Smooth muscle cell (in vitro differentiated cells): ENCODE data around the gene HDGFL2. TPM values are rescaled to one million over a fixed set of nuclear protein-coding genes. Genes with fewer than 3 reads are reported as not detected.

Source experiments
- DNase-seq: peaks from one replicate; lab custom pipeline; 2025; ENCODE audit not compliant: unreplicated experiment; lab: John Stamatoyannopoulos, UW
- H2AFZ ChIP-seq: fragments of 200-600 bp; sonication (generic); 2 replicates; pipeline ENCODE4 v1.6.0; 2016; ENCODE audit warnings: antibody characterized with exemption, low read depth, mild to moderate bottlenecking
- H3F3A ChIP-seq: fragments of 200-600 bp; sonication (generic); 2 replicates; pipeline ENCODE4 v1.6.0; 2017; ENCODE audit warnings: antibody characterized with exemption, low read depth
- H3K27ac ChIP-seq: fragments of 200-600 bp; sonication (generic); 2 replicates; pipeline ENCODE4 v1.5.1; 2016; ENCODE audit warnings: low read depth, mild to moderate bottlenecking
- H3K27me3 ChIP-seq: fragments of 200-600 bp; sonication (generic); 2 replicates; pipeline ENCODE4 v1.6.1; 2016; ENCODE audit warnings: low read depth, mild to moderate bottlenecking
- H3K36me3 ChIP-seq: fragments of 200-600 bp; sonication (generic); 2 replicates; pipeline ENCODE4 v1.5.1; 2016; ENCODE audit warnings: low read depth
- H3K4me1 ChIP-seq: fragments of 200-600 bp; sonication (generic); 2 replicates; pipeline ENCODE4 v1.5.1; 2016; ENCODE audit warnings: low read depth
- H3K4me2 ChIP-seq: fragments of 200-600 bp; sonication (generic); 2 replicates; pipeline ENCODE4 v1.6.0; 2016; ENCODE audit warnings: mild to moderate bottlenecking
- H3K4me3 ChIP-seq: fragments of 200-600 bp; sonication (generic); 2 replicates; pipeline ENCODE4 v1.5.1; 2016; ENCODE audit warnings: mild to moderate bottlenecking
- H3K79me2 ChIP-seq: fragments of 200-600 bp; sonication (generic); 2 replicates; pipeline ENCODE4 v1.6.0; 2016; ENCODE audit warnings: low read depth, mild to moderate bottlenecking
- H3K9ac ChIP-seq: fragments of 200-600 bp; sonication (generic); 2 replicates; pipeline ENCODE4 v1.6.0; 2016; ENCODE audit warnings: low read depth
- H3K9me3 ChIP-seq: fragments of 200-600 bp; sonication (generic); replicated peaks from 2 replicates; pipeline ENCODE4 v1.5.1; 2016; ENCODE audit warnings: low read depth
- H4K20me1 ChIP-seq: fragments of 200-600 bp; sonication (generic); 2 replicates; pipeline ENCODE4 v1.6.0; 2016; ENCODE audit warnings: low read depth
- CTCF ChIP-seq: fragments of 200-600 bp; sonication (generic); IDR thresholded peaks from 2 replicates; pipeline ENCODE4 v1.5.1; 2017; ENCODE audit warnings: borderline replicate concordance, mild to moderate bottlenecking, antibody characterized with exemption; ENCODE audit not compliant: insufficient read depth, poor library complexity, severe bottlenecking
- WGBS: methylation state at CpG from one replicate; pipeline ENCODE4 v1.1.7; 2016; ENCODE audit warnings: low lambda C conversion rate; 5-methylcytosine and 5-hydroxymethylcytosine counted together
- polyA plus RNA-seq: library from polyadenylated mRNA; unstranded; fragments of >200 nt; fragmentation: Nextera tagmentation; extraction: Ambion mirVana; gene quantifications from 2 replicates; pipeline ENCODE4 v1.2.1, GENCODE V29; 2016
- total RNA-seq: library from RNA; depleted of rRNA; stranded (reverse); fragments of >200 nt; gene quantifications from 2 replicates; pipeline ENCODE4 v1.2.3, GENCODE V29; 2014

Gene HDGFL2
- total and polyA plus RNA-seq, 2 experiments from 2014 or later, result 27.9 to 94.1 TPM

DNA sequence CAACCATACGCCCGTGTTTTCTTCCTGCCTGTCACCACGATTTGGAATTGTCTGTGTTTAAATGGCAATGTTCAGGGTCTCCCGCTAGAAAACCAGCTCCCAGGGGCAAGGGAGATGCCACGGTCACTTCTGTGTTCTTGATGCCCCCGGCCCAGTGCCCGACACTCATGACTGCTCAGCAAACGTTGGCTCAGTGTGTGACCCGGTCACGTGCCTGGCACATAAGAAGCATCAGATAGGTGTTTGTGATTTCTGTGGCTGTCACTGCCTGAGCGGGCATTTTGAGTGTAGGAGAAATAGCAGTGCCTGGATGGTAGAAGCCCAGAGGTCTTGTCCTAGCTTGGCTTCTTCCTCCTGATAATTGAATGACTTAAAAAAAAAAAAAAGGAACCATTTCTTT, 15.5 kb downstream of the HDGFL2 start:
- 93% methylated on average over 11 of the region's 11 CpGs for WGBS
- H3K4me3 ChIP-seq, result no peak overlapping the region
- no peak for TF ChIP-seq CTCF
- H4K20me1 ChIP-seq, result peaks cover 12% of the 10 kb centered on the region
- no peak overlapping the region for H3K9ac ChIP-seq
- H3F3A ChIP-seq, result no peaks in the 10 kb centered on the region
- no peak for DNase-seq
- peaks cover 3% of the 10 kb centered on the region for H3K79me2 ChIP-seq
- H3K9me3 ChIP-seq, result no peaks in the 10 kb centered on the region
- H3K36me3 ChIP-seq, result no peaks in the 10 kb centered on the region
- H3K4me1 ChIP-seq, result no peaks in the 10 kb centered on the region
- H2AFZ ChIP-seq, result no peak overlapping the region
- no peak overlapping the region for H3K27ac ChIP-seq
- H3K27me3 ChIP-seq, result no peaks in the 10 kb centered on the region
- H3K4me2 ChIP-seq, result no peak overlapping the region

GRCh38 chr19:4488496-4488895, 16.4 kb downstream of the HDGFL2 start:
- H3K9me3 ChIP-seq, result no peaks in the 10 kb centered on the region
- H4K20me1 ChIP-seq, result peaks cover 10% of the 10 kb centered on the region
- no peak overlapping the region for H3K4me3 ChIP-seq
- H3K27ac ChIP-seq, result no peak overlapping the region
- TF ChIP-seq CTCF, result no peak
- no peaks in the 10 kb centered on the region for H3K4me1 ChIP-seq
- H3K9ac ChIP-seq, result no peak overlapping the region
- 97% methylated on average over 29 of the region's 29 CpGs for WGBS
- peaks cover 3% of the 10 kb centered on the region for H3K79me2 ChIP-seq
- DNase-seq, result no peak
- no peak overlapping the region for H2AFZ ChIP-seq
- no peak overlapping the region for H3K4me2 ChIP-seq
- H3K36me3 ChIP-seq, result no peaks in the 10 kb centered on the region
- H3K27me3 ChIP-seq, result no peaks in the 10 kb centered on the region
- H3F3A ChIP-seq, result no peaks in the 10 kb centered on the region

DNA sequence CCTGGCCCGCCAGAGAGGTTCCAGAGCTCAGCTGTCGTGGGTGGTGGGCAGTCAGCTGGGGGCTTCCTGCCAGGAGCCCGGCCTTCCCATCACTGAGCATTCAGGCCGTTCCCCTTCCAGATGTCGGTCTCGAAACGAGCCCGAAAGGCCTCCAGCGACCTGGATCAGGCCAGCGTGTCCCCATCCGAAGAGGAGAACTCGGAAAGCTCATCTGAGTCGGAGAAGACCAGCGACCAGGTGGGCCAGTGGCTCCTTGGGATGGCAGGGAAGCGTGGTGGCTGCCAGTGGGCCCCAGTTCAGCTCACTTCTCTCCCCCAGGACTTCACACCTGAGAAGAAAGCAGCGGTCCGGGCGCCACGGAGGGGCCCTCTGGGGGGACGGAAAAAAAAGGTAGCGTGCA, 19.3 kb downstream of the HDGFL2 start:
- Histone ChIP-seq H4K20me1 (peaks cover 5% of the 10 kb centered on the region), H3K9ac (no peak overlapping the region)
- DNase-seq, result no peak

More for the DNA sequence above, 19.3 kb downstream of the HDGFL2 start:
- Histone ChIP-seq H3K9me3 (no peaks in the 10 kb centered on the region), H2AFZ (no peak overlapping the region), H3F3A (no peaks in the 10 kb centered on the region), H3K27ac (no peak overlapping the region), H3K36me3 (no peaks in the 10 kb centered on the region), H3K79me2 (peaks cover 3% of the 10 kb centered on the region), H3K27me3 (no peaks in the 10 kb centered on the region), H3K4me1 (no peaks in the 10 kb centered on the region), H3K4me2 (no peak overlapping the region), H3K4me3 (no peak overlapping the region)
- 98% methylated on average over 21 of the region's 21 CpGs for WGBS
- TF ChIP-seq CTCF, result no peak
